Fibroblast of villous mesenchyme (primary cell): ENCODE measurements around the gene SERPINA5. TPM values are rescaled to one million over a fixed set of nuclear protein-coding genes. Genes with fewer than 3 reads are reported as not detected.

Experiments used
- DNase-seq: peaks from one replicate; pipeline ENCODE4 v3.0.0-alpha.2; 2010; ENCODE audit warnings: low read depth
- H3K4me3 ChIP-seq: 2 replicates; pipeline ENCODE4 v1.5.1; 2011; ENCODE audit warnings: low read depth, mild to moderate bottlenecking, low read length
- CTCF ChIP-seq: IDR thresholded peaks from 2 replicates; pipeline ENCODE4 v1.5.1; 2012; ENCODE audit warnings: low read depth, mild to moderate bottlenecking, low read length; ENCODE audit not compliant: insufficient read depth
- total RNA-seq: library from RNA; depleted of rRNA; stranded (reverse); fragments of >200 nt; gene quantifications from 2 replicates; pipeline ENCODE4 v1.2.3, GENCODE V29; 2012

Gene SERPINA5
- total RNA-seq, 1 donor = not detected

GRCh38 chr14:94612174-94612573 is 30.9 kb downstream of the SERPINA5 start, which contains the start of gene SERPINA3:
SERPINA3 (plus strand) TSS chr14:94612391; CDS start chr14:94614442, 2,051 bp downstream.
- no peak within 1 kb of the TSS for H3K4me3 ChIP-seq
- no peak for TF ChIP-seq CTCF
- peak; percentile 19 for DNase-seq

GRCh38 chr14:94612580-94613554 is 31.6 kb downstream of the SERPINA5 start:
- no peak for DNase-seq
- no peak overlapping the region for H3K4me3 ChIP-seq
- TF ChIP-seq CTCF = no peak

GRCh38 chr14:94613720-94614644 is 32.8 kb downstream of the SERPINA5 start:
- no peak for DNase-seq
- H3K4me3 ChIP-seq = no peak overlapping the region
- no peak for TF ChIP-seq CTCF

GRCh38 chr14:94614802-94615201 is 33.6 kb downstream of the SERPINA5 start:
- no peak for TF ChIP-seq CTCF
- no peak overlapping the region for H3K4me3 ChIP-seq
- no peak for DNase-seq

- no peak overlapping the region for H3K4me3 ChIP-seq
- no peak for DNase-seq
- TF ChIP-seq CTCF = no peak
These were observed 34.0 kb downstream of the SERPINA5 start for GRCh38 chr14:94615254-94615653.

- no peak for TF ChIP-seq CTCF
- no peak overlapping the region for H3K4me3 ChIP-seq
- no peak for DNase-seq
These were observed 34.8 kb downstream of the SERPINA5 start for GRCh38 chr14:94615823-94616570.
